ENCODE measurements around the gene ADAMTSL4. TPM values are rescaled to one million over a fixed set of nuclear protein-coding genes. Genes with fewer than 3 reads are reported as not detected.
"Not testable (repeated sequence)": the region's sequence is repeated elsewhere in the genome, so short reads cannot be mapped to it uniquely, and the experiment has no call there.

ADAMTSL4 gene
- total RNA-seq, 1 donor from 2014 or later = 80.3 TPM

- DNase-seq (ENCODE audit: missing footprints) (no peak), ATAC-seq (no peak)
- intact Hi-C loops (cut with DNase I) = loop anchor here (10.0 kb wide), 1 partner anchor 252 kb away; no protein-coding TSS in a partner anchor
These were observed 13.5 kb downstream of the ADAMTSL4 start for GRCh38 chr1:150562446-150563339.

- ATAC-seq (no peak), DNase-seq (ENCODE audit: missing footprints) (no peak)
- intact Hi-C loops (cut with DNase I) = loop anchor here (10.0 kb wide), 1 partner anchor 251 kb away; no protein-coding TSS in a partner anchor
These were observed 14.3 kb downstream of the ADAMTSL4 start for GRCh38 chr1:150563340-150564038.

GRCh38 chr1:150564051-150564991 is 15.1 kb downstream of the ADAMTSL4 start:
- ATAC-seq (no peak), DNase-seq (ENCODE audit: missing footprints) (no peak)
- intact Hi-C loops (cut with DNase I) = loop anchor here (10.0 kb wide), 1 partner anchor 250 kb away; no protein-coding TSS in a partner anchor

- intact Hi-C loops (cut with DNase I) = loop anchor here (10.0 kb wide), 1 partner anchor 249 kb away; no protein-coding TSS in a partner anchor
- not testable (repeated sequence) for ATAC-seq; DNase-seq (ENCODE audit: missing footprints)
These were observed 16.2 kb downstream of the ADAMTSL4 start for GRCh38 chr1:150565240-150565991.

DNA sequence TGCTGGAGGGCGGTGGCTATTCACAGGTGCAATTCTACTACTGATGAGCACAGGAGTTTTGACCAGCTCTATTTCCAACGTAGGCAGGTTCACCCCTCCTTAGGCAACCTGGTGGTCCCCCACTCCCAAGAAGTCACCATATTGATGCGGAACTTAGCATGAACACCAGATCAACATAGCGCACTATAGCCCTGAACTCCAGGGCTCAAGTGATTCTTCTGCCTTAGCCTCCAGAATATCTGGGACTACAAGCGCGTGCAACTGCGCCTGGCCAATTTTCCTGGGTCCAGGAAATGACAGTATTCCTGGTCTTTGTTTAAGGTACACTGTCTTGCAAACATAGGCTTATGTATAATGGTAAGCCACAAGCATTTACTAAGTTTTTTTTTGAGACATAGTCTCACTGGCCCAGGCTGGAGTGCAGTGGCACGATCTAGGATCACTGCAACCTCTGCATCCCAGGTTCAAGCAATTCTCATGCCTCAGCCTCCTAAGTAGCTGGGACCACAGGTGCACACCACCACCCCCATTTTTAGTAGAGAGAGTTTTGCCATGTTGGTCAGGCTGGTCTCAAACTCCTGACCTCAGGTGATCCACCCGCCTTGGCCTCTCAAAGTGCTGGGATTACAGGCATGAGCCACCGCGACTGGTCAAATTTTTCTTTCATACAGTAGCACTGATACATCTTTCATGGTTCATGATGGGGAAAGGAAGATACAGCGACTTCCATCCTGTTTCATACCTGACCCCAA is 17.6 kb downstream of the ADAMTSL4 start:
- DNase-seq (ENCODE audit: missing footprints) (no peak), ATAC-seq (no peak)
- intact Hi-C loops (cut with DNase I) = loop anchor here (10.0 kb wide), 1 partner anchor 248 kb away; no protein-coding TSS in a partner anchor

DNA sequence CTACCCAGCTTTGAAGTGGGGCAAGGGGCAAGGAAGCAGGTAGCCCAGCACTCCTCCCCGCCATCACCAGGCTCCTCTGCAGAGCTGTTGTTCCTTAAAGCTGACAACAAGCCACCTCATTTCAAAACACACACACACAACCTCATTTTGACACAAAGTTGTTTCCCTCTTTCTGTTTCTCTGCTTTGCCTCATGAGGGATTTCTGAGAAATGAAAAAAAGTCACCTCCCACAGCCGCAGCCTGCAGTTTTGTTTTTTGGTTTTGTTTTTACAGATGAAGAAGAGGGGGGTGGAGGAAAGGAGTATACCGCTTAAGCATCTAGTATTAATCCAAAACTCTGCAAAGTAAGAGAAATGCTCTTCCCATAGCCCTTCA is 18.1 kb downstream of the ADAMTSL4 start:
- ATAC-seq (peak; percentile 1), DNase-seq (ENCODE audit: missing footprints) (no peak)
- intact Hi-C loops (cut with DNase I) = loop anchor here (10.0 kb wide), 1 partner anchor 247 kb away; no protein-coding TSS in a partner anchor

DNA sequence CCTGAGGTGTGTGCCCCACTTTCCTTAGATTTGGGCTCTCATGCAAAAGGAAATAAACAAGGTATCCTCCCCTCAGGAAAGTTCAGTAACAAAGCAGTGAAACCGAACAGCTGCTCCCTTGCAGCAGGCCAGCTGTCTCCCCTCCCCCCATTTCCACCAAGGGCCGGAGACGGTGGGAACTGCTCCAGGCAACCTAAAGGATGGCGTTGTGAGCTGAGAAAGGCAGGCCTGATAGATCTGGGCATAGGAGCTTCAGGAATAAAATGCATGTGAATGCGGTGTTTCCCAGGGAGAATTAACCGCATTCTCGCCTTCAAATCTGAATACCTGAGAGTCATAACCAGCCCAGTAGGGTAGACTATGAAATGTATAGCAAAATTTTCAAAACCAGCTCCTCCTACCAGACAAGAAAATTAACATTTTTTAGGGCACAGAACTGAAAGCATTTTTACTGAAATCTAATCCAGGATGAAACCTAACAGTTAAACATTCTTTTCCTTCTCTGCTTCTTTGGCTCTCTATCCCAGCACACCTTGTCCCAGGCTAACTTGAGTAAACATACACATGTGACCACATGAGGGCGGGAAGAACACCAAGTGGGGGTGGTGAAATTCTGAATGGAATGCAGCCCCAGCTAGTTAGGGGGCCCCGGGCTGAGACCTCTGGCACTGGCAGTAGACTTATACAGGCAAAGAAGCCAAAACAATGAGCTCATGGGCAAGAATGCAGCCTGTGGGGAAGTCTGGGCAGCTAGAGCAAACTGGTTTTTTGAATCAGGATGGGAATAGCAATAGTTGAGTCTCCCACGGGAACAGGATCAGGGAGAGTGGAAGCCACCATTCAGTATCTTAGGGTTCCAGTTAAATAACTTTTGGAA is 18.7 kb downstream of the ADAMTSL4 start:
- intact Hi-C loops (cut with DNase I) = loop anchor here (10.0 kb wide), 1 partner anchor 247 kb away; no protein-coding TSS in a partner anchor
- peak; percentile 81 for ATAC-seq
- DNase-seq (ENCODE audit: missing footprints) = peak; percentile 88

- DNase-seq (ENCODE audit: missing footprints) (no peak), ATAC-seq (no peak)
- intact Hi-C loops (cut with DNase I) = loop anchor here (10.0 kb wide), 1 partner anchor 246 kb away; no protein-coding TSS in a partner anchor
These were observed 19.4 kb downstream of the ADAMTSL4 start for GRCh38 chr1:150568594-150568966.

- intact Hi-C loops (cut with DNase I) = no loop called here
- no peak for DNase-seq (ENCODE audit: missing footprints)
- no peak for ATAC-seq
These were observed 23.9 kb downstream of the ADAMTSL4 start for GRCh38 chr1:150572918-150573647.

- intact Hi-C loops (cut with DNase I); ATAC-seq; DNase-seq (ENCODE audit: missing footprints): not testable (repeated sequence)
These were observed 24.5 kb downstream of the ADAMTSL4 start for GRCh38 chr1:150573648-150574071.

DNA sequence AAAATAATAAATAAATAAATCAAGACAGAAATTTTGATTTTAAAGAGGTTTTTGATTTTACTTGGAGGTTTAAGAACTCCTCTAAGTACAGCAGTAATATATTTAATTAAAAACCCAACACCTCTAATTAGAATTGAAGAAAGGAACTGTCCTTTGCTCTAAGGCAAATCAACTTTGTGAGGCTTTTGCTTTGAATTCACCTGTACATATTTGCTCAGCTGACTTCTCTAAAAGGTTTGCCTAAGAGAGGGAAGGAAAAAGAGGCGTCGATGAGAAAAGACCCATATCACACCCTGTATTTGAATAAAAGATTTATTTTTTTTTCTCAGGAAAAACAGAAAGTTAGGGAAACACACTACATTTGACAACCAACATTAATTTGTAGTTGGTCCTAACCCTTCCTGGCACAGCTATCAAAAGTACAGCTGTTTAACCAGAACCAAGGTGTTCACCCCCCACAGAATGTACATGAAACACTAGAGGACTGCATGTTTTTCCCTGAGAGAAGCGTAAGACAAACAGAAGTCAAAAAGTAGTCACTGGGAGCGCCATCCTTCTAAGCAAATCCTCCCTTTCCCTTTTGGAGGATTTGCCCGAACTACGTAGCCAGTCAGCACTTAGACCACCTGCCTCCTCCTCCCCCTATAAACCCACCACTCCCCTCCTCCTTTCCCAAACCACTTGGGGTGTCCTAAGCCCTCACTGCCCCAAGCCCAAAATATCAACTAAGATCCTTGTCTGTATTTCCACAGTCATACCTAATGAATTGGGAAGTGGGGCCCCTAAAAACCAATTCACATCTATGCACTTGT is 25.3 kb downstream of the ADAMTSL4 start:
- no peak for DNase-seq (ENCODE audit: missing footprints)
- ATAC-seq = no peak
- intact Hi-C loops (cut with DNase I) = no loop called here

- intact Hi-C loops (cut with DNase I) = no loop called here
- no peak for ATAC-seq
- no peak for DNase-seq (ENCODE audit: missing footprints)
These were observed 25.9 kb downstream of the ADAMTSL4 start for GRCh38 chr1:150575072-150575489.

DNA sequence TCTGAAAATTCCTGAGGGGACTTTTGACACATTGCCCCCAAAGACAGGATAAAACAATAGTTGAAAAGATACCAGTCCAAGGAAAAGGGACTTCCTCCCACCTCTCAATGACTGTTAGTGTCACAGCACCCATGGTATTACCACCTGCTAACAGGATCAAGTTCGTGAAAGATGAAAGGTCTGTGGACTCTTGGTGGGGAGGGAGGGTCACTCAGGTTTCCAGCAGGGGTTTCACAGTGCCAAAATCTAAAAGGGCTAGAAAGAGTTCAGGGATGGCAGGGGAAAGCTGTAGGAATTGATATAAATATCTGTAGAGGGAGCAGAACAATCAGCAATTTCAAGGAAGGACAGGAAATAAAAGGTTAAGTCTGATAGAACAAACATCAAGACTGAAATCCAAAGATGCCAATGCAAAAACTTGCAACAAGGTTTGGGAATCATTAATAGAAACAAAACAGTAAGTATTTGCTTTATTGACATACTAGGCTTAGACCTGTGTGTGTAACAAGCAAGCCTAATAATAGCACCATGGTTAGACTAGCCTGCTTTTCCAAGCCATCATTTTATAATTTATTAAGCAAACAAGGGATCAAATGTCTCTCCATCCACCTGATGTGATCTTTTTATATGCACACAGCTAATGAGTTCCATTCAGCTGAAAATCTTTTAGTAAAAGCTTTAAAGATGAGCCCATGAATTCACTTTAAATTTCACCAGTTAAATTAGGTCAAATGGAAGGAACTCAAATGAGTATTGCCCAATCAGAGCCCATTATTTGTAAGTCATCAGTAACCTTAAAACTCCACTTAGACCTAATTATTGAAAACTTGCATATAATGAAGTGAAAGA is 26.5 kb downstream of the ADAMTSL4 start:
- ATAC-seq = no peak
- intact Hi-C loops (cut with DNase I) = no loop called here
- no peak for DNase-seq (ENCODE audit: missing footprints)

GRCh38 chr1:150576367-150576711 is 27.1 kb downstream of the ADAMTSL4 start:
- DNase-seq (ENCODE audit: missing footprints) (no peak), ATAC-seq (no peak)
- intact Hi-C loops (cut with DNase I) = no loop called here

Data from Right ventricle myocardium inferior (tissue), 1 donor.